GM19035 (cell line): ENCODE measurements around the gene VEGFC.

Experiments
- ATAC-seq: cut with Tn5 transposase; IDR thresholded peaks from one replicate; pipeline ENCODE4 v1.9.1; 2021; ENCODE audit not compliant: unreplicated experiment

The VEGFC gene

DNA sequence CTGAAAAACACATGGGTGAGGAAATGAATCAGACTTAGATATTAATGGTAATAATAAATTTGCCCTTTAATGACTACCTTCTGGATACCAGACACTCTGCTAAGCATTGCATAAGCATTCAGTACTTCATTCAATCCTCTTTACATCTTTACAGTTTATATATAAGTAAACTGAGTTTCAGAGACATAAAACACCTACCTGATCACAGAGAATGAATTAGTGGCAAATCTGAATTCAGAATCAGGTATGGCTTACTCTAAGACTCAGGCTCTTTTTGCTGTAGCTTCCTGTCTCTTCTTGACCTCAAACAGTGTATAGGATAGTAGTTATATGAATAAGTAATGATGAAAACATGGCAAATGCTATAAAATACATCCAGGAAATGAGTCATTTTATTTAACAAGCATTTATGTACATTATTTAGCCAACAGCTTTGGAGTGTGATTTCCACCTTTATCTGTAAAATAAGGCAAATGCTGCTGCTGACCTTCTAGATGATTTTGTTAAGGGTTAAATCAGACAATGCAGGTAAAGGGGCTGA lies 83.9 kb downstream of the VEGFC start:
- ATAC-seq = no peak

DNA sequence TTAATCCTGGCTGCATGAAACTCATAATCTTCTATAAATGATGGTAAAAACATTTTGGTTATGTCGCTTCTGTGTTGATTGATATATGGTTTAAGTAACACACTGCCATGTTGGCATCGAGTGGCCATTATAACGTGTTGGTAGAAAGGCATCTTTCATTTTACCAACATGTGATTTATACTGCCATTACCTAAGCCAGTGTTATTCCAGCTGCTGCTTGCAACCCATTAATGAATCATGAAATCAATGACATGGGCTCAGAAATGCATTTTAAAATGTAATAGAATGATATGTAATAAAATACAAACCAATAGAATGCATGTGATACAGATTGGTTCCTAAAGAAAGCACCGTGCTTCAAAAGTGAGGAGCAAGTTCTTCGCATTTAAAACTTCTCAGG lies 102.0 kb downstream of the VEGFC start:
- ATAC-seq = no peak

DNA sequence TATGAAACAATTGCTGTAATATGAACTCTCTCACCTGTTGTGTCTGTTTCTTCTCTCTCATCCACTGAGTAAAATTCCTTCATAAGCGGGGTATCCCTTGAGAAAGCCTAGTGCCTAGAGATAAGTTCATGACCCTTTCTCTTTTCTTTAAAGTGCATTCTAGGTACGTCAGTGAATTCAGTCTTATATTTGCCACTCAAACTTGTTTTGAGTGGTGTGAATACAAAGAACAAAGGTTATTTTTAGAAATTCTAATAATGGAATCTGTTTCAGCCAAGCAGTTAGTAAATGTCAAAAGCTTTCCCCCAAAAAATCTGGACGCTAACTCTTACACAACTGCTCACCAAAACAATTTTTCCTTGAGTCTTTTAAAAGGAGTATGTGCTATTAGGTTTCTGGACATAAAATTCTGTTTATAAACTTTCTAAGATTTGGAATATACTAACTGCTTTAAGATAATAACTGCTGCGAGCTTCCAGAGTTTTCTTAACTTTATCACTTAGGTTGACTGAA lies 112.0 kb downstream of the VEGFC start:
- no peak for ATAC-seq

DNA sequence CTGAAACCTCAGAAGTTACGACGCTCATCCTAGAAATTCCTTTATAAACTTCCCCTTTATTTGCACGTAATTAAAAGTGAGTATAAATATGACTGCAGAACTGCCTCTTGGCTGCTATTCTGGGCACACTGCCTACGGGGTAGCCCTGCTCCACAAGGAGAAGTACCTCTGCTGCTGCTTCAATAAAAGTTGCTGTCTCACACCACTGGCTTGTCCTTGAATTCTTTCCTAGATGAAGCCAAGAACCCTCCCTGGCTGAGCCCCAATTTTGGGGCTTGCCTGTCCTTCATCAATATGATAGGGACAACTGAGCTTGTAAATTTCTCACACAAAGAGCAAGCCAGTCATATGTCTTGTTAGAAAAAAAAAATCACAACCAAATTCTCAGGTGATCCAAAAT lies 115.8 kb downstream of the VEGFC start:
- ATAC-seq = no peak

DNA sequence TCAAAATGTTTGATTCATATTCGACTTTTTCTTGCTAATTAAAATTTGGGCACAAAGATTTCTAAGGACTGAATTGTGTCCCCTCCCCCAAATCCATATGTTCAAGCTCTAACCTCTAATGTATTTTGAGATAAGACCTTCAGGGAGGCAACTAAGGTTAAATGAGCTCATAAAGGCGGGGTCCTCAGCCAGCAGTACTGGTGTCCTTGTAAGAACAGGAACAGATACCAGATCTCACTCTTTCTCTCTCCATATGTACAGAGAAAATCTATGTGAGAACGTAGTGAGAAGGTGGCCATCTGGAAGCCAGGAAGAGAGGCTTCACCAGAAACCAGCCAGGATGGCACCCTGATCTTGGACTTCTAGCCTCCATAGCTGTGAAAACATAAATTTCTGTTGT lies 116.9 kb downstream of the VEGFC start:
- ATAC-seq = no peak

DNA sequence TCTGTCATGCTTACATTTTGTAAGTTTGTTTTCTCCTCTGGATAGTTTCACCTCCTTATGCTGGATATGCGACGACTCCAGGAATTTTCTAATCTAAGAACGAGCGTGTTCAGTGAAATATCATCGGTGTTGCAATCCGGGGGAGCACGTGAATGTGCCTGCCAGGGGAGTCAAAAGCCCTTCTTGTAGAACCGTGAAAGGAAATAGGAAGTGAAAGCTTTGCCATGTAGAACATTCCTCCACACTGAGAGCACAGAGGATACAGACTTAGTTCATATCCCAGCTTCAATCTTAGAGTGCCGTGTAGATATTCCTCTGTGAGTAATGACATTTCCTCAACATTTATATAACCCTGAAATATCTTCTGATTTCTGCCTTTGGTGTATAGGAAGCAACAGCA lies 121.2 kb downstream of the VEGFC start:
- ATAC-seq = no peak

DNA sequence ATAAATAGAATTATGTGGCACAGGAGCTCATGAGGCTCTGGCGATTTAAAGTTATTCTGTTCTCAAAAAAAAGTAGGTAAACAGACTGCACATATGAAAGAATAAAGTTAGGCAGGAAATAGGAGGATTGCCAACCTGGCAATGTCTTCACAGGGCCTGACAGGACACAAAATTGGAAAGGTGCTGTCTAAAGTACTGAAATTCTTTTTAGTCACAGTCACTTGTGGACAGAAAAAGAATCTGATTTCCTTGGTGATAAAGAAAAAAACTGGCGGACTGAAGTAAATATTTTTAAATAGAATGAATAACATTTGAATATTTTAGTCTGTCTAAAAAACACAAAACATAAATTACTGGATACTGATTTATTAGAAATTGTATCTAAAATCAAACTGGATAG lies 124.4 kb downstream of the VEGFC start:
- ATAC-seq = no peak

DNA sequence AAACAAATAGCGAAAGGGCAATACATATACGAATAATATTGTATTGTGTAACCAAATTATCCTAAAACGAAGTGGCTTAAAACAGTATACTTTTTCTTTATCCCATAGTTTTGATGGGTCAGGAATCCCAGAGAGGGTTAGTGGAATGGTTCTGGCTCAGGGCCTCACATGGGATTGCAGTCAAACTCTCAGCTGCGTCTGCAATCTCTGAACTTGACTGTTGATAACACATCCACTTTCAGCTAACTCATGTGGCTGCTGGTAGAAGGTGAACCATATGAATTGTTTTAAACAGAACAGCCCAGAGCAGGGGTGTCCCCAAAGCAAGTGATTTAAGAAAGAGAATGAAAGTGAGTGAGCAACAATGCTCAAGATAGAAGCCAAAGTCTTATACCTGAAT lies 127.8 kb downstream of the VEGFC start:
- no peak for ATAC-seq

DNA sequence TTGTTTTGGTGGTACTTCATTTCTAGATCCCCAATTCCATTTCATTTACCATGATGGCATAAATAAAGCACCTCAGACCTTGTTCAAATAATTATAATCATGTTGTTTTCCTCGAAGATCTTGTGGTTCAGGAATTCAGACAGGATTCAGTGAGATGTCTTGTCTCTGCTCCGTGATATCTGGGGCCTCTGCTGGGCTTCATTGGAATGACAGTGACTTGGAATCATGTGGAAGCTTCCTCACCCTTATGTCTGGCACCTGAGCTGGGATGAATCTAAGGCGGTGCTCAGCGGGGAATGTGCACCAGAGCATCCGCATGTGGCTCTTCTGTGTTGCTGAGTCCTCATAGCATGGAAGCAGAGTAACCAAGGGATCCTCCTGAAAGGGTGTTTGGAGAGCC lies 132.2 kb downstream of the VEGFC start:
- ATAC-seq = no peak

DNA sequence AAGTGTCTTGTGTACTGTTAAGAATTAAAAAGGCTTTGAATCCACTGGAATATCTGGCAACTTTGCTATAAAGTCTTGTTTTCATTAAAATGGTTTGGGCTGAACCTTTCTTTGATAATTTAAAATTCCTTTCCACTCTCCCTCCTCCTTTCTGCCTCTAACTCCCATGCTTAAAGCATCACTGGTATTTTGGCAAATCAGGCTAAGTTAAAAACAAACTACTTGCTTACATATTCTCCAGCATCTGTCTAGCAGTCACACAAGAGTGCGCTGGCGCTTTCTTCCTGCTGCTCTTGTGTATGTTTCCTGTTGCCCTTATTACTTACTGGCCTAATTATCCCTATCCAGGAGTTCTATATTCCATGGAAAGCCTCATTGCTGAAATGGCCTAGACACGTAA lies 136.6 kb downstream of the VEGFC start:
- ATAC-seq = no peak

DNA sequence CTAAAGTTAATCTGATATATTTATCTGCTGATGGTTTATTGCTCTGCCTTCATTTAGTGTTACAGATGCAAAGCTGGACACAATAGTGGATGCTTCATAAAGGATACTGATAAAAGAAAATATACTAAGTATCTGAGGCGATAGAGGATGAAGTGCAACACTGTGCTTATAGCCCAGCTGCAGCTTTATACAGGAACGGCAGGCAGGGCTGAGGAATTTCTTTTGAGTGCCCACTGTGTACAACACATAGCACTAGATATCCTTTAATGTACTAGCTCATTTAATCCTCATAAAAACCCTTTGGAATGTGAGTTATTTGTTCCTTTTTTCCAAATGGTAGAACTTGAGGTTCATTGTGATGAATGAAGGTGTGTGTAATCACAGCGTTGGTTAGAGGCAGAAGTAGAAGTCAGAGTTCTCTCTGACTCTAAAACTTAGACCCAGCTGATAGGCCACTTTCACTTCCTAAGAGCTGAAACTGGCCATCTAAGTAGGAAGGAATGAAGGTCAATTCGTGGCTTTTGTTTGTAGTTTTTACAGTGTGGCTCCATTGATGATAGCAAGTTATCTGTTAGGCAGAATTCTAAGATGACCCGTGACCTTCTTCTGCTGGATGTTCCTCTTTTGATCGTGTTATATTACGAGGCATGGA lies 138.0 kb downstream of the VEGFC start:
- ATAC-seq = no peak

DNA sequence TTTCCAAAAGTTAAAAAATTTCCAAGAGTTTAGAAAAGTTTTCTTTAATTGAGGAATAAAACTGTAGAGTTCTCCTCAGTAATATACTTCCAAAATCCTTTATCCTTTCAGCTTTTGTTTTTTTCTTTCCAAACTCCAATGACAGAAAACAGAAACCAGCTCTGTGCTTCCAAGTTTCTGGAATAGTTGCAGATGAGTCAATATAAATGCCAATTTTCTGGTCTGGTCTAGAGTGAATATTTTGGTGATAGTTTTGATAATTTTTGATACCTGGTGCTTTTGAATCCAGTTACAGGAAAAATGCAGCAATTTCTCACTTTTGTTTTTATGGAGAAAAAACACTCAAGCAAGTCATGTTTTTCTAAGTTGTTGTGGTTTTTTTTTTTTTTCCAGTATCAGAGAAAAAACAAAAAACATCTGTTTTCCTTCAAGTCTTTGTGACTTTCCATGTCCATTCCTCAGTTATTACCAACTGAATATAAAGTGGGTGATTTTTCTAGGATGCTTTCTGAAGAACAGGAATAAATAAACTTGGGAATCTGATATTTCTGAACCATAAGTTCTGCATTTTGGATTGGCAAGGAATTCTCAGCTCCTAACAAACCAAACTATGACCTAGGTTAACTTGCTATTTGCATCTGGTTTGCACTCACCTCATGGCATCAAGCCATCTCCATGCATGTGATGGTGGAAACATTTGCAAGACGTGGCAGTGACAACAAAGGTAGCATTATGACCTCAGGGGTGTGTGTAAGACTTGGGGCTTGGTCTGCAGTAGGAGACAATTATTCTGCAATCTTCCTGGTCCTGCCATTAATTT lies 139.1 kb downstream of the VEGFC start:
- no peak for ATAC-seq

DNA sequence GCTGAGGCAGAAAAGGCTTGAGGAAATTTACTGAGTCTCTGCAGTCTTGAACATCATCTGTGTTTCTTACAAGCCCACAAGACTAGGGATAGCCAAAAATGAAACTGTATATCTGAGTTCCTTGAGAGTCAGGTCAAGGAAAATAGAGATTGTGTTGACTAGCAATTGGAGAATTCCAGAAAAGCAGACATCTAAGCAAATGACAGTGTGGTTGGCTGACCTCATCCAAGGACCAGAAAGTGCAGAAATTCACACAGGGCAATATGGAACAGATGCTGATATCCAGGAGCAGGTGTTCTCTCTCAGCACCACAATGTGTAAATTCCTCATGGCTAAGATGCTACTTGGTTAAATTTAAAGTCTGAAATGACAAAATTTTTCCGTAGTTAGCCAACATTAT lies 146.4 kb downstream of the VEGFC start:
- no peak for ATAC-seq

DNA sequence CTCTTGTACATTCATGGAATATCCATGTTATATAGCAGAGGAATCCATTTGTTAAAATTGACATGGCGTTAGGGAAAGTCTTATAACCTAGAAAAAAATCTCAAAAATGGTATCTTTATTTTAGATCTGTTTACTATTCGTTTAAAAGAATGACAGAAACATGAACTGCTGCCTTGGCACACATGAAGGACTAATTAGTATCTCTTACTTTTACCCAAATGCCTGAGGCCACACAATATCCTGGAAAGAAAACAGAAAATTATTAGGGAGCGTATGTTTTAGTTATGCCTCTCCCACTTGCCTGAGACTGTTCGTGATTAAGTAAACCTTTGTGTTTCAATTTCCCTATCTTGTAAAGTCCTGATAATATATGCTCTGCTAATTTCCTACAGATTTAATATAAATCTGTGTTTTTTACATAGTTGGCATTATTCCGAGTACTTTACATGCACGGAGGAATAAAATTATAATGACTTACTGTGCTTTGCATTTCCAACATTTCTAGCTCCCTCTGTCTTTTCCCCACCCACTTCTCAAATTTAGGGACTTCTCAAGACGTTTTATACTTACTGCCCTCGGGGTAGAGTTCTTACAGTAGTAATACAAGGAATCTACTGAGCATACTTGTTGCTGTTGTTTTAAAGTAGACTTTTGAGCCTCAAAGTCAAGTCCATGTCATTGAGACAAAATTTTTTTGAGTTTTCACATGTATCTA lies 147.3 kb downstream of the VEGFC start:
- no peak for ATAC-seq

DNA sequence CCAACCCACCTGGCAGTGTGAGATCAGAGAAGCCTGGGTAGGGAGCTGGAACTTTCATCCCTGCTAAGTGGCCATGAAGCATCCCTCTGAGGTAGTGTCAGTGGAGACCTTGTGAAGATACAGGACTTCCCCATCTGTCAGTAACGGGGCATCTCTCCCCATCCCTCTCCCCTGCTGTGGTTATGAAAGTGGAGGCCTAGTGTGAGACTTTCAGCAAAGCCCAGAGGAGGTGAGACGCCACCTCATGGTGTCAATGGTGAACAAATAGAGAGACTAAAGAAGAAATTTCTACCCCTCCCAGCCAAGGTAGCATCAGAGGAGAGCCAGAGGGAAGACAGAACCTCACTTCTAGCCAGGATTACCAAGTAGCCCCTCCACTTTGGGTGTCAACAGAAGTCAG lies 150.2 kb downstream of the VEGFC start:
- ATAC-seq = peak; percentile 75

DNA sequence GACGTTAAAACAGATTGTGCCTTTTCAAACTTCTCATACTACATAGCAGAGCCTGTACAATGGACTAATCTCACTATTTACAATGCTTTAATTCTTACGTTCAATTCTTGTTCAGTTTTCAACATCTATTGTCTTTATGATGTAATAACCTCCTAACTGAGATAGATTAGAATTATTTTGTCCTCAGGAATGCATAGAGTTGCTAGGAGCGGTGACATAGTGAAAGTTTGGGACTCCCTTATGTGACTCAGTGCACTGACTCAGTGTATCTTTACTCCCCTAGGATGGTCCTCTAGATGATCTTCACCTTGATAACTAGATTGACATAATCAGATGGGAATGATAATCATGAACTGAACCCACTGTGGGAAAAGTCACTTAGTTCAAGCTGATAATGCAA lies 151.5 kb downstream of the VEGFC start:
- ATAC-seq = no peak

DNA sequence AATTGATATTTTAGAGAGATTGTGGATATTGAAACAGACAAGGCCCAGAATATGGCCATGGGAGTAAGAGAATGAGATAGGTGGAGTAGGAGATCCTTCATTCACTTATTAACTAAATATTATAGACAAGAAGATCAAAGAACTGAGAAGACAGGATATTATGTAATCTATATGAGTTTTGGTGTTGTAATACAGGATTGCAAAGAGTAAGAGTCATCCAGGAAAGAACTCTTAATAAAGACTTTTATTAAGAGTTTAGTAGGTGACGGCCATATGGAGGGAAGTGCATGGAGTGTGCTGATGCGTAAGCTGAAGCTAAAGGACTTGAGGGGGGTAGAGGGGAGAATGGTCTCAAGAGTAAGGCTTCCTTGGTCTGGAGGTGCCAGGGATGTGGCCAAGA lies 153.7 kb downstream of the VEGFC start:
- ATAC-seq = no peak

DNA sequence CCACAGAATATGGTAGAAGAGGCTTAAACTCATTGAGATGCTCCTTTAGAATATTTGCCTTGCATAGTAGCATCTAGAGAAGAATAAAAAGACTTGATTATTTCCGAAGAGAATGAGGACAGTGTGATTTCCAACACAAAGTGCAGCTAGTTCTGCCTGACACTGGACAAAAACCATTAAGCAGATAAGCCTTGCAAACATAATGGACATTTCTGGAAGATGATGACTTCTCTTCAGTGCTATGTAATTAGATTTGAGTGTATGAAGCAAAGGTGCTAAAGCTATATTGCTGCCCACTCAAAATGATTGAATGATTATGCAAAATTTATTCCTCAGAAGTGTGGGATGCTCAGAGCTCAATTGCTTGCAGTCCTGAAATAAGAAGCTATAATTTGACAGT lies 156.4 kb downstream of the VEGFC start:
- no peak for ATAC-seq

DNA sequence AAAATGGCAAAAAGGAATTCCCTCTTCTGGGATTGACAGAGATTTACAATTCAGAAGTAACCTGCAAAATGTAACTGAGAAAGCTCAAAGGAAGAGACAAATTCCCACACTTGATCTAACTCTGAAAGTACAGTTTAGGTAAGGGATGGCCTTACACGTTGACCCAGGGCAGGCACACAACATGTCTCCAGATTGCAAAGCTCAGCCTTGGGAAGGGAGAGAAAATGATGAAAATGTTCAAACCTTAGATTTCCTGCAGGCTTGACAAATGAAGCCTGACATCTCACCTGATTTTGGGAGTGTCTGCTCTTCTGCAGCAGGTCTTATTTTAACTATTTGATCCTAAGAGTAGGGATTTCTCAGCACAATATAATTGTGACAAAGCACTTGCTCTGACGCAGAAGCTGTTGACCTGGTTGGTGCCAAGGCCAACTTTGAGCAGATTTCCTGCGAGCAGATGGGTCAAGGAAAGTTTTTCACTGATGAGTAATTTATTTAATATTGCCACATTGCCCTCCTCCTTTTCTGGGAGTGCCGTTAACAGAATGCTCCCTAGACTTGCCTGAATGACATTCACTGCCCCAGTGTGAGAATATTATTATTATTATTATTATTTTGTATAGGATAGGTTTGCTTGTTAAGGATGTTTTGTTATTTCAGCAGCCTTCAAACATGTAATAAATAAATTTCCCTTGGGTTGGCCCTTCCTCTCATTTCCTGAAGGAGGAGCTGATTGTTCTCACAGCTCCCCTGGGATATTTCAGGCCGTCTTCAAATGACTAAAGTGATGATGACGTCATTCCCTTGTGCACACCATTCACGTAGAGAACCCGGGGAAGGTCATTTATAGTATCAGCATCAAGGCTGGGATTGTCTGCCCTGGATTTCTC lies 157.1 kb downstream of the VEGFC start:
- ATAC-seq = no peak
